Retinal pigment epithelial cell (primary cell): ENCODE data around the gene KCNE2.

Experiments
- DNase-seq: peaks from one replicate; pipeline ENCODE4 v3.0.0-alpha.2; 2010; ENCODE audit warnings: low read depth
- H3K4me3 ChIP-seq: 2 replicates; pipeline ENCODE4 v1.5.1; 2011; ENCODE audit warnings: mild to moderate bottlenecking, low read length, control low read depth, moderate library complexity
- TF ChIP-seq, protein P1 (sequence below): conservative IDR thresholded peaks from 2 replicates; pipeline ENCODE4 v1.5.1; 2011; ENCODE audit warnings: low read depth, low read length, control low read depth, inconsistent platforms

KCNE2 gene

DNA sequence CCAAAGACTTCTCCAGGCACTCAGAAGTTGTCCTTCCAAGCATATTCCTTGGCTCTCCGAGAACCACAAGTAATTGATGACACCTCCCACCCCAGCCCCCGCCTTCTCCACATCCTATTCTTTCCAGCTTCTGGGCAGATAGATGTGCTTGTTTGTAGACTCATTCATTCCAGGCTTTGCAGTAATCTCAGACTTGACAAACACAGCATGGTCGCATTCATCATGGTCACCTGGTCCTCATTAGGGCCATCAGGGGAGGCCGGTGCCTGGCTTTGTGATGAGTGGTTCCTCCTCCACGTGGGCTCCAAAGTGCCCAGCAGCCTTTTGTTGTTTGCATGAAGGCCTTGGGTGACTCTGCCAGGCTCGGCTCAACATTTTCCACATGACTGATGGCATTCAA, 28.5 kb upstream of the KCNE2 start:
- TF ChIP-seq, protein P1, sequence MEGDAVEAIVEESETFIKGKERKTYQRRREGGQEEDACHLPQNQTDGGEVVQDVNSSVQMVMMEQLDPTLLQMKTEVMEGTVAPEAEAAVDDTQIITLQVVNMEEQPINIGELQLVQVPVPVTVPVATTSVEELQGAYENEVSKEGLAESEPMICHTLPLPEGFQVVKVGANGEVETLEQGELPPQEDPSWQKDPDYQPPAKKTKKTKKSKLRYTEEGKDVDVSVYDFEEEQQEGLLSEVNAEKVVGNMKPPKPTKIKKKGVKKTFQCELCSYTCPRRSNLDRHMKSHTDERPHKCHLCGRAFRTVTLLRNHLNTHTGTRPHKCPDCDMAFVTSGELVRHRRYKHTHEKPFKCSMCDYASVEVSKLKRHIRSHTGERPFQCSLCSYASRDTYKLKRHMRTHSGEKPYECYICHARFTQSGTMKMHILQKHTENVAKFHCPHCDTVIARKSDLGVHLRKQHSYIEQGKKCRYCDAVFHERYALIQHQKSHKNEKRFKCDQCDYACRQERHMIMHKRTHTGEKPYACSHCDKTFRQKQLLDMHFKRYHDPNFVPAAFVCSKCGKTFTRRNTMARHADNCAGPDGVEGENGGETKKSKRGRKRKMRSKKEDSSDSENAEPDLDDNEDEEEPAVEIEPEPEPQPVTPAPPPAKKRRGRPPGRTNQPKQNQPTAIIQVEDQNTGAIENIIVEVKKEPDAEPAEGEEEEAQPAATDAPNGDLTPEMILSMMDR: no peak
- no peak overlapping the region for H3K4me3 ChIP-seq
- peak; percentile 54 for DNase-seq

DNA sequence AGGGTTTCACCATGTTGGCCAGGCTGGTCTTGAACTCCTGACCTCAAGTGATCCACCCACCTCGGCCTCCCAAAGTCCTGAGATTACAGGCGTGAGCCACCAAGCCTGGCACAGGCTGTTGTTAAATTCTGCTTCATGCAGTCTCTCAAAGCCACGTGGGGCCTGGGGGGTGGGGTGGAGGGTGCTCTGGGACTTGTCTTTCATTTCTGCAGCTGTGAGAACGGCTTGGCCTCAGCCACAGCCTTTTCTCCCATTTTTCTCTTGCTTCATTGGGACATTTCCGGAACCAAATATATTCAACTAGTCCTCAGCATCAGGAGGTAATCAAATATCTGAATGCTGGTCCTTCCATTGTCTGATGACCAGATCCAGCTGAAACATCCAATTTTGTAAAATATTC, 27.6 kb upstream of the KCNE2 start:
- TF ChIP-seq, protein P1: no peak
- no peak for DNase-seq
- no peak overlapping the region for H3K4me3 ChIP-seq

DNA sequence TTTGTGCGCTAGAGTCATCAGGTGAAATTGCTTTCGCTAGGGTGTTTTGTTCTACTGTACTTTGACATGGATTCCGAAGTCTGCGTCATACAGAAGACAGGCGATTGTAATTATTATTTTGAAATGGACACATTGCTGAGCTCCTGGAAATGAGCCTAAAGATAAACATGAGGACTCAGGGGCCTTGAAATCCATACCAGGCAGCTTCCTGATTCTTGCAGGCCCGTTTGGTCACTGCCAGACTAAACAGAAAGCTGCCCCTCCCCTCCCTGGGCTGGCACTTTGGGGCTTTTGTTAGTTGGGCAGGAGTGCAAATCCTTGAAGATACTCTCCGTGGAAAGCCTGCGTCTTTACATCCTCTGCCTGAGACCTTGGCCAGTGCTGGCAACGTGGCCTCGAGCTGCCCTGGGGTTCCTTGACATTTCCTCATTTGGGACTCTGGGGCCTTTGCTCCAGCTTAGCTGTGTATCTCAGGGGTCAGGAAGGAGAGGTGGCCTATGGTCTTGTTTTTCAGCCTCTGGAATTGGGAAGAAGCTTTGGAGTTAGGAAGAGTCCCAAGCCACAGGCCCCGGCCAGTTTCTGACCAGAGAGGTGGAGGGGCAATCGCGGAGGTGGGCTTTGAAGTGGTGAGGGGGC, 26.9 kb upstream of the KCNE2 start:
- TF ChIP-seq, protein P1: no peak
- no peak for DNase-seq
- H3K4me3 ChIP-seq: no peak overlapping the region

DNA sequence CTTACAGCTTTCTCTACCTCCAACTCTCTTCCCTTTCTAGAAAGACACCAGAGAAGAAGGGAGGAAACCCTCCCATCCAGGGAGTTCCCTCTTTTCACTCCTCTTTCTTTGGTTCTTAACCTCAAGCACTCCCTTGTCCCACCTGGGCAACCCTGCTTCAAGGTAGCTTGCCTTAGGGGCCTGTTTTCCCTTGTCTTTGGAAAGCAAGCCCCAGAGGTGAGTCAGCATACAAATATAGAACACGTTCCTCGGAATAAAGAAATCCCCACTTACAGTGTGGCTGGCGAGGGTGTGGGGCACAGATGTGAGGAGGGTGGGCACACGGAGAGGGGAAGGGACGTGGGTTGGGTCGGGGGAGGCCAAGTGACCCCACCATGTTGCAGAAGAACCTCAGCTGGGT, 26.1 kb upstream of the KCNE2 start:
- no peak for DNase-seq
- no peak overlapping the region for H3K4me3 ChIP-seq
- TF ChIP-seq, protein P1: no peak

DNA sequence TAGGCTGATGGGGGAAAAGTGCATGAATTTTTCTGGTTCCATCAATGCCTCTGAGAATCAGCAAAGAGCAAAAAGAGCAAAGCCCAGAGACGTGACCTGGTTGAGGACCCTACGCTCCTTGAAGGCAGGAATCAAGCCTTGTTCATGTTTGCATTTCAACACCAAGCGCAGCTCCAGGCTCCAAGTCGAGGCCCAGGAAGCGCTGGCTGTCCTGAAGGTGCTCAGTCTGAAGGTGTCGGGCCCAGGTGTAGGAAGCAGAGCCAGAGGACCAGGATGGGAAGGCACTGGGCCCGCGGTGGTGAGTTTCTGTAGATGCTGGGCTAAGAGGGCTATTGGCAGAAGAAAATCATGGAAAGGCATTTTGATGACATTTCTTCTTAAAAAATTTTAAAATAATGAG, 25.6 kb upstream of the KCNE2 start:
- no peak overlapping the region for H3K4me3 ChIP-seq
- DNase-seq: no peak
- TF ChIP-seq, protein P1: no peak

DNA sequence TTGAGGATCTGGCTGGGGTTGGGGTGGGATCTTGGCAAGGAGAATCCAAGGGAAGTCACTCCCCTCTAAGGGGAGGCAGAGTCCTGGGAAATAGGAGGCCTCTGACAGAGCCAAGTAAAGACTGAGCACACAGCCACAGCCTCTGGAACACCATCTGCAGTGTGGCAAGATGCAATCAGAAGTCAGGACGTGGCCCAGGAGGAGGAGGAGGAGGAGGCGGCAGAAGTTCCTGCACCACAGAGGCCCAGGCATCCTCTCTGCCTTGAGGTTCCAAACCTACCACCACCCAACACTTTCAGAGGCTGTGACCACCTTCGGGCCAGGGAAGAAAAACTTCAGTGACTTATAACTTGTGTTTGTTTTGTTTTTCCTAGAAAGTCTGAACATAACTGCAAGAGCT, 23.7 kb upstream of the KCNE2 start:
- DNase-seq: no peak
- TF ChIP-seq, protein P1: no peak
- no peak overlapping the region for H3K4me3 ChIP-seq

DNA sequence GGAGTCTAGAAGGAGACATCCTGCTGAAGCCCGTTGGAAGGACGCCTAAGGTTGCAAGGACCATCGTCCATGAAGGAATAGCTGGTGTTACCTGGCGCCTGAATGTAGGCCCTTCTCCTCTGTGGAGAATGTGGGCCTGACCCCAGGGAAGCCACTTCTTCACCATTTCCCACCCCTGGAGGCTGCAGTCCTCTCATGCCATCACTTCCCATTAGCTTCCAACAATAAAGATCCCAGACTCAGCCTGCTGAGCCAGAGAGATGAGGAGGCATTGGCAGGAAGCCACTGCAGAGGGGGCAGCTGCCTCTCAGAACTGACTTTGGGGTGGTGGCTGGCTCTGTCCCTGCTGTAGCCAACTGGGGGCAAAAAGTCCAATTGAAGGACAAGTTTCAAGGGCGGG, 21.3 kb upstream of the KCNE2 start:
- DNase-seq: no peak
- no peak overlapping the region for H3K4me3 ChIP-seq
- TF ChIP-seq, protein P1: no peak
